Fibroblast of skin of abdomen (primary cell): ENCODE data around the gene MC3R. TPM values are rescaled to one million over a fixed set of nuclear protein-coding genes. Genes with fewer than 3 reads are reported as not detected.
A peak's percentile ranks its signal among the peaks of the same experiment; 100 is the strongest.
"Not testable (repeated sequence)": the region's sequence is repeated elsewhere in the genome, so short reads cannot be mapped to it uniquely, and the experiment has no call there.

Source experiments
- DNase-seq: peaks from one replicate; pipeline ENCODE4 v3.0.0-alpha.2; 2013
- polyA plus RNA-seq, 2 experiments: library from polyadenylated mRNA; unstranded; fragments of 120-200 nt; gene quantifications; one replicate each; pipeline ENCODE4 v1.2.1, GENCODE V29; 2013; ENCODE audit not compliant: insufficient read length in 2 of 2

MC3R gene
- polyA plus RNA-seq (2013, experiment 1 of 2; ENCODE audit: insufficient read length) = not detected
- not detected for polyA plus RNA-seq (2013, experiment 2 of 2; ENCODE audit: insufficient read length)

- peak; percentile 5 for DNase-seq
Observed at GRCh38 chr20:56247954-56248782, at the start of gene MC3R. TSS of gene MC3R (plus strand) at chr20:56248732. CDS start at chr20:56248844, 112 bp downstream.

- DNase-seq = no peak
Observed at GRCh38 chr20:56200456-56200855, 48.1 kb upstream of the MC3R start.

- DNase-seq = no peak
Observed at GRCh38 chr20:56202493-56203077, 45.9 kb upstream of the MC3R start.

- DNase-seq = no peak
Observed at GRCh38 chr20:56204206-56204605, 44.3 kb upstream of the MC3R start.

- no peak for DNase-seq
Observed at GRCh38 chr20:56205346-56205745, 43.2 kb upstream of the MC3R start.

GRCh38 chr20:56207656-56208055 is 40.9 kb upstream of the MC3R start:
- no peak for DNase-seq

GRCh38 chr20:56208121-56208520 is 40.4 kb upstream of the MC3R start:
- no peak for DNase-seq

- DNase-seq = no peak
Observed at GRCh38 chr20:56211051-56211450, 37.5 kb upstream of the MC3R start.

GRCh38 chr20:56212091-56212490 is 36.4 kb upstream of the MC3R start:
- no peak for DNase-seq

- no peak for DNase-seq
Observed at GRCh38 chr20:56213321-56213720, 35.2 kb upstream of the MC3R start.

GRCh38 chr20:56215115-56215514 is 33.4 kb upstream of the MC3R start:
- no peak for DNase-seq

GRCh38 chr20:56217829-56218228 is 30.7 kb upstream of the MC3R start:
- DNase-seq = no peak

- DNase-seq = not testable (repeated sequence)
Observed at GRCh38 chr20:56221186-56221585, 27.3 kb upstream of the MC3R start.

GRCh38 chr20:56222201-56222600 is 26.3 kb upstream of the MC3R start:
- DNase-seq = no peak

- DNase-seq = no peak
Observed at GRCh38 chr20:56222945-56223344, 25.6 kb upstream of the MC3R start.

- DNase-seq = no peak
Observed at GRCh38 chr20:56223352-56223751, 25.2 kb upstream of the MC3R start.

GRCh38 chr20:56228021-56228420 is 20.5 kb upstream of the MC3R start:
- DNase-seq = no peak

GRCh38 chr20:56229812-56230211 is 18.7 kb upstream of the MC3R start:
- no peak for DNase-seq

GRCh38 chr20:56234110-56234509 is 14.4 kb upstream of the MC3R start:
- no peak for DNase-seq

GRCh38 chr20:56237335-56237734 is 11.2 kb upstream of the MC3R start:
- DNase-seq = no peak

GRCh38 chr20:56244259-56244658 is 4.3 kb upstream of the MC3R start:
- DNase-seq = no peak

- peak; percentile 0 for DNase-seq
Observed at GRCh38 chr20:56245761-56246160, 2.8 kb upstream of the MC3R start.

GRCh38 chr20:56249244-56249955 is 868 bp downstream of the MC3R start:
- DNase-seq = peak; percentile 6
